Measurements from ENCODE around the gene PTEN.

Gene PTEN

DNA sequence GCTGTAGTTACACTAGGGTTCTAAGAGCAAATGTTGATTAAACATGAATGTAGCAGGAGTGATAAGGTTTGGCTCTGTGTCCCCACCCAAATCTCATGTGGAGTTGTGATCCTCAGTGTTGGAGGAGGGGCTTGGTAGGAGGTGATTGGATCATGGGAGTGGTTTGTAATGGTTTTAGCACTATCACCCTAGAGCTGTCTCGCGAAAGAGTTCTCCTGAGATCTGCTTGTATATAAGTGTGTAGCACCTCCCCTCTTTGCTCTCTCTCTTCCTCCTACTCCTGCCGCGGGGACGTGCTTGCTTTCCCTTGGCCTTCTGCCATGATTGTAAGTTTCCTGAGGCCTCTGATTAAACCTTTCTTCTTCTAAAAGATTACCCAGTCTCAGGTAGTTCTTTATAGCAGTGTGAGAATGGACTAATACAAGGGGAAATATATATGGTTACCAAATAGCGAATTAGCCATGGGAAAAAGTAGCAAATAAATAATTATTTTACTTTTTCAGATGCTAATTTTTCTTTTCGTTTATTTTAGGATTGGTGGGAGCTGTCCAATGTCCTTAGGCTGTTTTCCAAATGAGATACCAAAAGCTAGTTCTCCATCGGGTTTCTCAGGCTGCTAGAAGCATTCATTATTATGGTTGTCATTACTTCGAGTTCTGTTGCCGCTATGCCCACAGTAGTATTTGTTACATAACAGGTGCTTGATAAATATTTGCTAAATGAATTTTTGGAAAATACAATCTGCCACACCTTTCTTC is 58.7 kb downstream of the PTEN start:
- TF ChIP-seq, protein P1, sequence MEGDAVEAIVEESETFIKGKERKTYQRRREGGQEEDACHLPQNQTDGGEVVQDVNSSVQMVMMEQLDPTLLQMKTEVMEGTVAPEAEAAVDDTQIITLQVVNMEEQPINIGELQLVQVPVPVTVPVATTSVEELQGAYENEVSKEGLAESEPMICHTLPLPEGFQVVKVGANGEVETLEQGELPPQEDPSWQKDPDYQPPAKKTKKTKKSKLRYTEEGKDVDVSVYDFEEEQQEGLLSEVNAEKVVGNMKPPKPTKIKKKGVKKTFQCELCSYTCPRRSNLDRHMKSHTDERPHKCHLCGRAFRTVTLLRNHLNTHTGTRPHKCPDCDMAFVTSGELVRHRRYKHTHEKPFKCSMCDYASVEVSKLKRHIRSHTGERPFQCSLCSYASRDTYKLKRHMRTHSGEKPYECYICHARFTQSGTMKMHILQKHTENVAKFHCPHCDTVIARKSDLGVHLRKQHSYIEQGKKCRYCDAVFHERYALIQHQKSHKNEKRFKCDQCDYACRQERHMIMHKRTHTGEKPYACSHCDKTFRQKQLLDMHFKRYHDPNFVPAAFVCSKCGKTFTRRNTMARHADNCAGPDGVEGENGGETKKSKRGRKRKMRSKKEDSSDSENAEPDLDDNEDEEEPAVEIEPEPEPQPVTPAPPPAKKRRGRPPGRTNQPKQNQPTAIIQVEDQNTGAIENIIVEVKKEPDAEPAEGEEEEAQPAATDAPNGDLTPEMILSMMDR (IDR thresholded peaks at IDR 0.05; ENCODE audit: low read depth, low read length) = no peak
- peaks cover 20% of the 10 kb centered on the region for H3K4me1 ChIP-seq
- peaks cover 7% of the 10 kb centered on the region for H3K36me3 ChIP-seq
- peaks cover 6% of the 10 kb centered on the region for H3K9me3 ChIP-seq
- no peaks in the 10 kb centered on the region for H3K27me3 ChIP-seq
- DNase-seq = no peak
- no peak overlapping the region for H3K4me3 ChIP-seq (ENCODE audit: low read depth, low read length)

DNA sequence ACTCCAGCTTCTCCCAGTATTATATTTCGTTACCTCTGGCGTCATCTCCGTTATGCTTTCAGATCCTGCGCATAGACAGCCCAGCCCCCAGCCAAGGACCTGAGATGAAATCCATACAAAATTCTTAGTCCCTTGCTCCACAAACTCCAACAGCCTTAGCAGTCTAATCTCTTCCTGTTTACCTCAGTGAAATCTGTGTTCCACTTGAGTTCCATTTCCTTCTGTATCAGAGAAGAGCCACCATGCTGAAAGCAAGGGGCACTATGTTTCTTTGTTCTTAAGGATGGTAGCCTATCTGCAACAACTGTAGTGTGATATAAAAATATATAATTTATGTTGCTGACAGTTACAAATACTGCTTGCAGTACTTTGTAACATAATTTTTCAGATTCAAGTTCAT is 59.8 kb downstream of the PTEN start:
- Histone ChIP-seq H3K9me3 (peaks cover 6% of the 10 kb centered on the region), H3K4me1 (peaks cover 20% of the 10 kb centered on the region), H3K4me3 (ENCODE audit: low read depth, low read length) (no peak overlapping the region), H3K36me3 (peaks cover 7% of the 10 kb centered on the region), H3K27me3 (no peaks in the 10 kb centered on the region)
- TF ChIP-seq, protein P1 (IDR thresholded peaks at IDR 0.05; ENCODE audit: low read depth, low read length) = no peak
- no peak for DNase-seq

DNA sequence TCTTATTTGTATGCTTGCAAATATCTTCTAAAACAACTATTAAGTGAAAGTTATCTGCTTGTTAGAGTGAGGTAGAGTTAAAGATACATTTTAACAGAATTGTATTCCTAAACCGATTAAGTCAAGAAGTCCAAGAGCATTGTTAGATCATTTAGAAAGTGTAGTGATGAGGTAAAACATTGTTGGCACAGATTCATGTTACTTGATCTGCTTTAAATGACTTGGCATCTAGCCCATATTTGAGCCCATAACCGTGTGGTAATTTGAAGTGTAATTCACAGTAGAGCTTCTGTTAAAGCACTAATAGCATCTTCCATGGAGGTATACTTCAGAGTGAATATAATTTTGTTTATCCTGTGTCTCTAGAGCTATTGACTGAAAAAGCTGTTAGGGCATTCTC is 62.1 kb downstream of the PTEN start:
- Histone ChIP-seq H3K4me1 (peaks cover 17% of the 10 kb centered on the region), H3K36me3 (peaks cover 7% of the 10 kb centered on the region), H3K9me3 (peaks cover 6% of the 10 kb centered on the region), H3K27me3 (no peaks in the 10 kb centered on the region), H3K4me3 (ENCODE audit: low read depth, low read length) (no peak overlapping the region)
- TF ChIP-seq, protein P1 (IDR thresholded peaks at IDR 0.05; ENCODE audit: low read depth, low read length) = no peak
- no peak for DNase-seq

DNA sequence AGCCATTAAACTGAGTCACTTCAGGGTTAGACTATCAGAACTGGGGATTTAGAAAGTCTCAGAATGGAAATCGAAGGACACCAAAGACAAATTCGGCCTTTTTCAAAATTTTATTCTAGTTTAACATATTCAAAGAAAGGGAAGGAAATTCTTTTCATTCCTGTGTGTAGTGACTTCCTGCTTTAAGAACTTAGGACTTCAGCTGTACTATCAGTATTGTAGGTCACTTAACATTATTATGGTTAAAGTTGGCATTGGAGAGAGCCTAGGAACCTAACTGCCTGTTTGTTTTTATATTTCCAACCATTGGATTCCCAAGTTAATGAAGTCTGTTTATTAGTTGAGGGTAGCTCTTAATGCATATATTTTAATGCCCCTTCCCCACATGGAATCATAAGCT is 63.7 kb downstream of the PTEN start:
- Histone ChIP-seq H3K36me3 (peaks cover 3% of the 10 kb centered on the region), H3K4me1 (peaks cover 20% of the 10 kb centered on the region), H3K4me3 (ENCODE audit: low read depth, low read length) (no peak overlapping the region), H3K27me3 (no peaks in the 10 kb centered on the region), H3K9me3 (no peaks in the 10 kb centered on the region; the same call in 1 of the 2 replicates)
- DNase-seq = no peak
- TF ChIP-seq, protein P1 (IDR thresholded peaks at IDR 0.05; ENCODE audit: low read depth, low read length) = no peak

DNA sequence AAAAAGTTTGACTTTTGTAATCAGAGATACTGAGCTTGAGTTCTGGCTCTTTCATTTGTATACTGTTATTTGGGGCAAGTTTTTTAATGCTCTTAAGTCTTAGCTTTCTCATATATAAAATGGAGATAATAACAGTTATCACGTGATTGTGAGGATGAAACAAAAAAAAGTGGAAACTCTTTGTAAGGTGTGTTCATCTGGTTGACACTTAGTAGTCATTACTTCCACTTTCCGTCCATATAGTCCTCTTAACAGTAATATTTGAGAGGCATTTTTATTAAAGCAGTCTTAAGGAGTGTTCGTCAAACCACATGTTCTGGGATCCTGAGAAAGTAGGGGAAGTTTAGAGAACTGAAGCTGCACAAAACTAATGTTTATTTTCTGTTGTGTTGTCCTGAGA is 65.6 kb downstream of the PTEN start:
- Histone ChIP-seq H3K9me3 (no peaks in the 10 kb centered on the region; the same call in 1 of the 2 replicates), H3K4me1 (peaks cover 16% of the 10 kb centered on the region), H3K4me3 (ENCODE audit: low read depth, low read length) (no peak overlapping the region), H3K36me3 (peaks cover 9% of the 10 kb centered on the region), H3K27me3 (no peaks in the 10 kb centered on the region)
- DNase-seq = no peak
- TF ChIP-seq, protein P1 (IDR thresholded peaks at IDR 0.05; ENCODE audit: low read depth, low read length) = no peak

DNA sequence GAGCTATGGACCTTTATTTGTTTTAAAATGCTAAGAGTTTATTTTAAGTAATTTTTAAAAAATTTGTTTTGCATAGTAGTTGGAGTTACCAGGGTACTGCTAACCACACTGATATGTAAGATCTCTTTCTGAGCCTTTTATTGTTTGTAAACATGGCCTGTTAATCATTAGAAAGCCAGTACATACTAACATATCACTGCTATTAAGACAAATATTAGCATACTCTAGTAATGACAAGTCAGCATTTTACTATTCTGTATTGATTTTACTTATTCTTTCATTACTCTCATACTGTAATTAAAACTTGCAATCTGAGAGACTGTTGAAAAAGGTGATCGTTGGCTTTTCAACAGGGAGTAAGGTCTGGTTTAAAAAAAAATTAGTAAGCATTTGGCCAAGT is 66.7 kb downstream of the PTEN start:
- Histone ChIP-seq H3K4me1 (peaks cover 13% of the 10 kb centered on the region), H3K27me3 (no peaks in the 10 kb centered on the region)
- TF ChIP-seq, protein P1 (IDR thresholded peaks at IDR 0.05; ENCODE audit: low read depth, low read length) = no peak

More for the DNA sequence above, 66.7 kb downstream of the PTEN start:
- Histone ChIP-seq H3K4me3 (ENCODE audit: low read depth, low read length) (no peak overlapping the region), H3K36me3 (peaks cover 15% of the 10 kb centered on the region), H3K9me3 (no peaks in the 10 kb centered on the region)
- DNase-seq = no peak

All from BE2C (cell line).